GM23338 (cell line): ENCODE results near the gene STEAP1.

Source experiments
- CTCF ChIP-seq, 2 experiments: fragments of 200-600 bp in 1 of 2; sonication (generic) in 1 of 2; conservative IDR thresholded peaks; 2 replicates each; pipeline versions ENCODE4 v1.5.1 to v1.6.1; 2016 to 2017; ENCODE audit warnings: antibody characterized with exemption in 2 of 2, low read depth in 2 of 2, mild to moderate bottlenecking in 2 of 2, moderate library complexity in 1 of 2
- POLR2AphosphoS5 ChIP-seq: IDR thresholded peaks from 2 replicates; pipeline ENCODE4 v1.6.1; 2016; ENCODE audit warnings: antibody characterized with exemption, low read depth

GRCh38 chr7:90175667-90176066 lies 21.4 kb downstream of the STEAP1 start:
- TF ChIP-seq POLR2AphosphoS5 (no peak), CTCF (conservative IDR thresholded peaks at IDR 0.05; ENCODE audit: low read depth in 2 of 2) (no peak)
